ENCODE data around the gene FEM1C.
"Not testable (repeated sequence)": the region's sequence is repeated elsewhere in the genome, so short reads cannot be mapped to it uniquely, and the experiment has no call there.

The FEM1C gene

GRCh38 chr5:115516372-115516771 lies 28.2 kb downstream of the FEM1C start:
- no peak for DNase-seq

DNA sequence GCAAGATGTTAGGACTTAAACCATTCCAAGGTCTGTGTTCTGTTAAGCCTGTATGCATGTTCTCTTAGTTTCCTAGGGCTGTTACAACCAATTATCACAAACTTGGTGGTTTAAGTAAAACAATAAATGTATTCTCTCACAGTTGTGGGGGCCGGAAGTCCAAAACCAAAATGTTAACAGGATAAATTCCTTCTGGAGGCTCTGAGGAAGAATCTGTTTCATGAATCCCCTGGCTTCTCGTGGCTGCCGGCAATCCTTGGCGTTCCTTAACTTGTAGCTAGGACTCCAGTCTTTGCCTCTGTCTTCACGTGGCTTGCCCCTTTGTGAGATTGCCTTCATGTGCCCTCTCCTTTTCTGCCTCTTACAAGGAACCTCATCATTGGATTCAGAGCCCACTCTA lies 30.4 kb downstream of the FEM1C start:
- no peak for DNase-seq

DNA sequence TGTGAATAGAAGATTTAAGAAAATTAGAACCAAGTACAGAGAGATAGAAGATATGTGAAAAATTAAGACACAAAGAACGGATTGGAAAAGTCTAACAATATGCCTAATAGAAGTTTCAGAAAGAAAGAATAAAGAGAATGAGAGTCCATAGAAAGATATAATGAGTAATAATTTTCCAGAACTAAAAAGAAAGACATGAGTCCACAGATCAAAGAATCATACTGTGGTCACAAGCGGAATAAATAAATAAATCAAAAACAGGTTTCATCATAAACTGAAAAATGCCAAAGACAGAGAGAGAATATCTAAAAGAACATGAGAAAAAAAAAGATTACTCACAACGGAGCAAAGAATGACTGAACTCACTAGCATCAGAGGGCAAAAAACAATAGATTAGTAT lies 32.9 kb downstream of the FEM1C start:
- DNase-seq, result no peak

GRCh38 chr5:115510145-115510645 lies 34.4 kb downstream of the FEM1C start:
- DNase-seq, result no peak

GRCh38 chr5:115509547-115509946 lies 35.0 kb downstream of the FEM1C start:
- no peak for DNase-seq

GRCh38 chr5:115507681-115508080 lies 36.9 kb downstream of the FEM1C start:
- DNase-seq, result no peak

DNA sequence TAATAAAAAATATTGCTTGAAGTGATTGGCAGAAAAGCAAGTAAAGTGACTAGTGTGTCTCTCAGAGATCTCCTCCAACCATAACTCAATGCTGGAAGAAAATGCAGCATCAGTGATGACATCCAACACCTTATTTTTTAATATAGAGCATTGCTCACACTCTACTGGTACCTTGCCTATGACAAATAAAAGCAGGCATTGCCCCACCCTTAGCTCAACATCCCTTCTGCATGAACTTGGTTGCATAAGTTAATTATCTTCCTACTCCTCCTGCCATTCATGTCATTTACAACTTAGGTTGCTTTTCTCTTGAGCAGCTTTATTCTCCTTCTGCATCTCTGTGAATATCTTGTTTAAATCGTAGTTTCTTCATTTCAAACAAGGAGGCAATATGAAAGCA lies 41.2 kb downstream of the FEM1C start:
- DNase-seq, result no peak

DNA sequence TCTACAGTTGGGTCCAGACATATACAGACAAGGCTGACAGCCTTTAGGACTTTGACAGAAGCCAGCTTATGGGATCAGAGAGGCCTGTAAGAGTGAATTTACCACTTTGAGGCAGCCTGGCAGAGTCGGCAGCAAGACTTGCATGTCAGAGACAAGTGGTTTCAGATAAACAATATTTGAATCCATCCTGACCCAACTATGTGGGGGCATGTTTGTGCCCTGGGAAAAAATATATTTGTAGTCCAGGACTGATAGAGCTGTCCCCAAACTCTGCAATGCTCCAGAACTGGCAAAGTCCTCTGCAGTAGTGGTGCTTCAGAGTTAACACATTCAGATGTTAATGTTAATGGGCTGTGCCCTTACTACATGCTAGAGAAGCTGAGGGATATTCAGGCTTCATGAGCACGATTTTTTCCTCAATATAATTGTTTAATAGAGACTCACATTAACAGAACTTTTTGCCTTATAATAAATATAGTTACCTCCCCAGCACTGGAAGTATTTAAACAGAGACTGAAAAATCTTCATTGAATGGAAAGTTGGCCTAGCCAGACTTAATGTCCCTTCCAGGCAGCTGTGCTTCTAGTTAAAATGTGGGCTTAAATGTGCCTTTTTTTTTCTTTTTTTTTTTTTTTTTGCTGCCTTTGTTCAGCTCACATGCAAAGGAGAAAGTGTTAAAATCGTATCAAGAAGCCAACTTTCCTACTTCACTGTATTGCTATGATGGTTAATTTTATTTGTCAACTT lies 42.9 kb downstream of the FEM1C start:
- DNase-seq, result no peak

DNA sequence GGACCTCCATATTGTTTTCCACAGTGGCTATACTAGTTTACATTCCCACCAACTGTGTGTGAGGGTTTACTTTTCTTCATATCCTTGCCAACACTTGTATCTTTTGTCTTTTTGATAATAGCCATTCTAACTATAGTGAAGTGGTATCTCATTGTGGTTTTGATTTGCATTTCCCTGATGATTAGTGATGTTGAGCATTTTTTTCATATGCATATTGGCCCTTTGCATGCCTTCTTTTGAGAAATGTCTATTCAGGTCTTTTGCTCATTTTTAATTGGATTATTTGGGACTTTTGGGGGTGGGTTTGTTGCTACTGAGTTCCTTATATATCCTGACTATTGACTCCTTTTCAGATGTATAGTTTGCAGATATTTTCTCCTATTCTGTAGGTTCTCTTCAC lies 44.4 kb downstream of the FEM1C start:
- no peak for DNase-seq

- no peak for DNase-seq
These were observed 47.5 kb downstream of the FEM1C start for GRCh38 chr5:115496936-115497576.

- DNase-seq, result no peak
These were observed 49.8 kb downstream of the FEM1C start for GRCh38 chr5:115494570-115495289.

GRCh38 chr5:115490596-115490995 lies 54.0 kb downstream of the FEM1C start:
- DNase-seq, result no peak

- DNase-seq, result no peak
These were observed 54.8 kb downstream of the FEM1C start for GRCh38 chr5:115489733-115490132.

- no peak for DNase-seq
These were observed 56.8 kb downstream of the FEM1C start for GRCh38 chr5:115487756-115488155.

- DNase-seq, result no peak
These were observed 57.4 kb downstream of the FEM1C start for GRCh38 chr5:115487168-115487567.

- no peak for DNase-seq
These were observed 57.8 kb downstream of the FEM1C start for GRCh38 chr5:115486728-115487127.

- no peak for DNase-seq
These were observed 60.2 kb downstream of the FEM1C start for GRCh38 chr5:115484368-115484767.

GRCh38 chr5:115480900-115481299 lies 63.7 kb downstream of the FEM1C start:
- no peak for DNase-seq

- no peak for DNase-seq
These were observed 64.3 kb downstream of the FEM1C start for GRCh38 chr5:115480271-115480670.

GRCh38 chr5:115479166-115479873 lies 65.3 kb downstream of the FEM1C start:
- DNase-seq, result not testable (repeated sequence)

- no peak for DNase-seq
These were observed 66.3 kb downstream of the FEM1C start for GRCh38 chr5:115478281-115478680.

DNA sequence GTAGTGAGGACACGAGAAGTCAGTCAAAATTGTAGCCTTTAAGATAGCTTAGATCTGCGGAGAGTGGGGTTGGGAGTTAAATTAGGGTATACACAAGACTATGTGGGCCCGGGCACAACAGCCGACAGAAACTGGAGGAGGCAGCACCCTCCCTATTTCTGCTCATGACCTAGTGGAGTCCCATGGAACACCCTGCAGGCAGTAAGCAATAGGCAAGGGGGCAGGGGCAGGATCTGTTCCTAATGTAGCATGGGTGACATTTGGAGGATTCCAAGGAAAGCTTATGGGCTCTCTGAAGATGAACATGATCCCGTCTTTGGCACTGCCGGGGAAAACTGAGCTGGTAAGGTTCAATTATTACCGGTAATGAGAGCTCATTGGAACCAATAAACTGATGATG lies 67.0 kb downstream of the FEM1C start:
- DNase-seq, result no peak

GRCh38 chr5:115475788-115476187 lies 68.8 kb downstream of the FEM1C start:
- DNase-seq, result no peak

Data from NCI-H82 (cell line).